Limb (tissue), 2 donors: ENCODE measurements around the gene AP3S1.
A peak's percentile ranks its signal among the peaks of the same experiment; 100 is the strongest.

Experiments
- DNase-seq, 2 donors: peaks; one replicate each; pipeline ENCODE4 v3.0.0-alpha.2; 2016; ENCODE audit errors: extremely low spot score in 2 of 2

Gene AP3S1

GRCh38 chr5:115936031-115936430 lies 94.3 kb downstream of the AP3S1 start:
- no peak for DNase-seq

GRCh38 chr5:115939059-115939458 lies 97.3 kb downstream of the AP3S1 start:
- no peak for DNase-seq

GRCh38 chr5:115940080-115940810 lies 98.5 kb downstream of the AP3S1 start:
- DNase-seq = peak in 1 of 2 donors; percentile 27

GRCh38 chr5:115941051-115941675 lies 99.4 kb downstream of the AP3S1 start:
- no peak for DNase-seq

- DNase-seq = no peak
Measured at GRCh38 chr5:115944501-115944900, 102.8 kb downstream of the AP3S1 start.

- no peak for DNase-seq
Measured at GRCh38 chr5:115946655-115947054, 104.9 kb downstream of the AP3S1 start.

- no peak for DNase-seq
Measured at GRCh38 chr5:115947260-115947659, 105.5 kb downstream of the AP3S1 start.

- DNase-seq = no peak
Measured at GRCh38 chr5:115948091-115948534, 106.4 kb downstream of the AP3S1 start.

GRCh38 chr5:115949096-115949495 lies 107.4 kb downstream of the AP3S1 start:
- DNase-seq = no peak

- DNase-seq = no peak
Measured at GRCh38 chr5:115952588-115952987, 110.9 kb downstream of the AP3S1 start.

- no peak for DNase-seq
Measured at GRCh38 chr5:115954144-115954543, 112.4 kb downstream of the AP3S1 start.

- no peak for DNase-seq
Measured at GRCh38 chr5:115956957-115957356, 115.2 kb downstream of the AP3S1 start.

GRCh38 chr5:115961381-115962238 lies 119.9 kb downstream of the AP3S1 start:
- peak in 1 of 2 donors; percentile 60 for DNase-seq

GRCh38 chr5:115962239-115962564 lies 120.5 kb downstream of the AP3S1 start, which contains the start of gene LVRN:
Gene LVRN (plus strand): TSS chr5:115962475. CDS start chr5:115962618, 143 bp downstream.
- DNase-seq = no peak

GRCh38 chr5:115962565-115963402 lies 121.0 kb downstream of the AP3S1 start:
- peak in 1 of 2 donors; percentile 61 for DNase-seq

GRCh38 chr5:115963566-115963965 lies 121.8 kb downstream of the AP3S1 start:
- DNase-seq = peak in 1 of 2 donors; percentile 35
